Measurements from ENCODE around the gene DMBT1. TPM values are rescaled to one million over a fixed set of nuclear protein-coding genes. Genes with fewer than 3 reads are reported as not detected.

The DMBT1 gene
- total RNA-seq, 4 donors from 2014 or later = 0.33 TPM; not detected in 3

GRCh38 chr10:122678266-122678665, 117.7 kb downstream of the DMBT1 start:
- TF ChIP-seq CTCF (IDR thresholded peaks at IDR 0.05; ENCODE audit: low read depth) = no peak

- no peak for TF ChIP-seq CTCF (IDR thresholded peaks at IDR 0.05; ENCODE audit: low read depth)
Observed at GRCh38 chr10:122682522-122682921, 122.0 kb downstream of the DMBT1 start.

- no peak for TF ChIP-seq CTCF (IDR thresholded peaks at IDR 0.05; ENCODE audit: low read depth)
Observed at GRCh38 chr10:122688293-122688989, 127.9 kb downstream of the DMBT1 start.

DNA sequence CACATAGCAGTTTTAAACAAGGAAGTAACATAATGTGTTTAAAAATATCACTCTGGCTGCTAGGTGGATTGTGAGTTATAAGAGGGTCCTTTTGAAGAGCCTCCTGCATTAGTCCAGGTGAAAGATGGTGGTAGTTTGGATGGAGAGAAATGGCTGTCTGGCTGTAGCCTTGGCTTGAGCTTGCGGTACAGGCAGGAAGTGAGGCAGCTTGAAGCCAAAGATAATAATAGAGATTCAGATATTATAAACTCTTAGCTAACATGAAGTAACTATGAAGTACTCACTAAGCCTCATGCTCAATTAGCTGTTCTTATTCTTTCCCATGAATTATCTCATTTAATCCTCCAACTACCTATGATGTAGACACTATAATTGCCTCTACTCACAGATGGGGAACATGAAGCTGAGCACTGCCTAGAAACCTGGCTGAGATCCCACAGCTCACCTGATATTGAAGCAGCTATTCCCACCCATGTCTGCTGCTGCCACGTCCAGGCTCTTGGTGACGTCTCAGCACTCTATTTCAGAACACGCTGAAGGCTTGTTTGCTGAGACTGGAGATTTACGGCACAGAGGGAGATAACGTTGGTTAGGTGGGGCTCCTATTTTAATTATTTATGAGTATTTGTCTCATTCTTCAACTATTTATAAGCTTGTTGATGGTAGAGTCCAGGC, 128.7 kb downstream of the DMBT1 start:
- no peak for TF ChIP-seq CTCF (IDR thresholded peaks at IDR 0.05; ENCODE audit: low read depth)

DNA sequence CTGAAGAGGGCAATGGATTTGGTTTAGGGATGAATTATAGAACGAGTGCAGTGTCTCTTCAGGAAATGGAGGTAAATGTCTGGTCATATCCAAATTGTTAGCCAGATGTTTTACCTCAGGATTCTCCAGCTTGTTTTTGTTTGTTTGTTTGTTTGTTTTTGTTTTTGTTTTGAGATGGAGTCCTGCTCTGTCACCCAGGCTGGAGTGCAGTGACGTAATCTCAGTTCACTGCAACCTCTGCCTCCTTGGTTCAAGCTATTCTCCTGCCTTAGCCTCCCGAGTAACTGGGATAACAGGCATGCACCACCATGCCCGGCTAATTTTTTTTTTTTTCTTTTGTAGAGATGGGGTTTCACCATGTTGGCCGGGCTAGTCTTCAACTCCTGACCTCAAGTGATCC, 132.2 kb downstream of the DMBT1 start:
- TF ChIP-seq CTCF (IDR thresholded peaks at IDR 0.05; ENCODE audit: low read depth) = no peak

Other genes starting within 250 kb of the DMBT1 start
- gene PLEKHA1, start 186.0 kb upstream of the DMBT1 start, total RNA-seq = 10 to 100 TPM; 22.6 to 35.4 (median 32.7) TPM
- not detected for gene ARMS2, start 106.1 kb upstream of the DMBT1 start, total RNA-seq
- 100 to 1,000 TPM; 135 to 402 (median 304) TPM for gene HTRA1, start 99.2 kb upstream of the DMBT1 start, total RNA-seq
- gene C10orf120, start 139.1 kb downstream of the DMBT1 start, total RNA-seq = not detected